ENCODE data around the gene ZBTB7A.
A peak's percentile ranks its signal among the peaks of the same experiment; 100 is the strongest.

ZBTB7A gene

GRCh38 chr19:4094761-4095487 lies 28.2 kb upstream of the ZBTB7A start:
- FAIRE-seq (no peak), DNase-seq (ENCODE audit: extremely low spot score, insufficient read length, low read depth) (no peak)

DNA sequence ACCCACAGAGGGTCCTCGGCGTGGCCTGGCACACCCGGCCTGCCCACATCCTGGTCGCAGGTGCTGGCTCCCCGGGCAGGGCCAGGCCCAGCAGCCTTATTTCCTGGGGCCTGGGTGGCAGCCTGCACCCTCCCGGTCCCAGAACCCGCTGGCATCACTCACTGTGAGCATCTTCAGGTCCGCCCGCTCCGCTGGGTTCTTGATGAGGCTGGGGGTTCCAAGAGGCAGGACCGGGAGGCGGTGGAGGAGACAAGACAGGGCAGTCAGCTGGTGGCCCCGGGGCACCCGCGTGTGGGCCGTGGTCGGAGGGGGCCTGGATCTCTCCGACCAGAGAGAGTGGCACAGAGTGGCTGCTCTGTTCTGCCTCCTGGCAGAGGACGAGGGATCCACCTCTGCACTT lies 27.6 kb upstream of the ZBTB7A start:
- FAIRE-seq (no peak), DNase-seq (ENCODE audit: extremely low spot score, insufficient read length, low read depth) (no peak)

- no peak for FAIRE-seq
Measured at GRCh38 chr19:4093643-4094175, 27.0 kb upstream of the ZBTB7A start.

GRCh38 chr19:4090356-4091220 lies 23.9 kb upstream of the ZBTB7A start:
- FAIRE-seq (no peak), DNase-seq (ENCODE audit: extremely low spot score, insufficient read length, low read depth) (no peak)

More at GRCh38 chr19:4093643-4094175, 27.0 kb upstream of the ZBTB7A start:
- DNase-seq (ENCODE audit: extremely low spot score, insufficient read length, low read depth) = no peak

GRCh38 chr19:4089946-4090345 lies 23.2 kb upstream of the ZBTB7A start:
- DNase-seq (ENCODE audit: extremely low spot score, insufficient read length, low read depth) (no peak), FAIRE-seq (no peak)

DNA sequence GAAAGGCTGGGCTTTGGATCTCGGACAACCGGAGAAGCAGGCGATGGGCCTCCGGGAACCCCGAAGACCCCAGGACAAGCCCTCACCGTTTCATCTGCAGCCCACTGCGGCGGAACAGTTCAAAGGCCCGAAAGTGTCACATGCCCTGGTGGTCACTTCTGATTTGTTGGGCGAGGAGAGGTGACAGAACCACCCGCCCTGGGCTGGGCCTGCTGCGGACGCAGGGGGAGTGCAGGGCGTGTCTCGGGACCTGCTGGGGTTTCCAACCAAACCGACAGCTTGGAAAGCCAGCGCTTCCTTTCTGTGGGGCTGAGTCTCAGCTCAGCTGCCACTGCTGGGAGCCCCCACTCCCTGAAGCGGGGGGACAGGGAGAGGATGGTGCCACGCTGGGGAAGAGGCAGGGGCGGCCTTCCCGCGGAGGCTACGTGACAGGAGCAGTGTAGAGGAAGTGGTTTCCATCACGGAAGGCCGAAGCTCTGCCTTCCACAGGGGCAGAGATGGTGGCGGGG lies 22.8 kb upstream of the ZBTB7A start:
- DNase-seq (ENCODE audit: extremely low spot score, insufficient read length, low read depth) = no peak
- no peak for FAIRE-seq

DNA sequence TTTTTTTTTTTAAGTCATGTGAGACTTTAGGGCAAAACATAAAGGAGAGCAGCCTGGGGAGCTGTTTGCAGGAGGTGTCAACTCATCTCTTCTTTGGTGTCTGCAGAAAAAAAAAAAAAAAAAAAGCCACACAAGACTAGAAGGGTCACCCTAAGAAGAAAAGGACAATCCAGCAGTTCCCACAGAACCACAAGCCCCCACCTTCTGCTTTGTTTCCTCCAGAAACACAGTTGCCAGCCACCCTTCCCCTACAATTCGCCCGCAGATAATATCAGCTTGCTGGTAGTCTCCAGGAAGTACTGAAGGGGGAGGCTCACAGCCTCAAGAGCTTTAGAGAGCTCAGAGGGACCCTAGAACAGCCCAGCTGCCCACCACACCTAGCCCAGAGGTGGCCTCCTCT lies 22.3 kb upstream of the ZBTB7A start:
- DNase-seq (ENCODE audit: extremely low spot score, insufficient read length, low read depth) (no peak), FAIRE-seq (no peak)

DNA sequence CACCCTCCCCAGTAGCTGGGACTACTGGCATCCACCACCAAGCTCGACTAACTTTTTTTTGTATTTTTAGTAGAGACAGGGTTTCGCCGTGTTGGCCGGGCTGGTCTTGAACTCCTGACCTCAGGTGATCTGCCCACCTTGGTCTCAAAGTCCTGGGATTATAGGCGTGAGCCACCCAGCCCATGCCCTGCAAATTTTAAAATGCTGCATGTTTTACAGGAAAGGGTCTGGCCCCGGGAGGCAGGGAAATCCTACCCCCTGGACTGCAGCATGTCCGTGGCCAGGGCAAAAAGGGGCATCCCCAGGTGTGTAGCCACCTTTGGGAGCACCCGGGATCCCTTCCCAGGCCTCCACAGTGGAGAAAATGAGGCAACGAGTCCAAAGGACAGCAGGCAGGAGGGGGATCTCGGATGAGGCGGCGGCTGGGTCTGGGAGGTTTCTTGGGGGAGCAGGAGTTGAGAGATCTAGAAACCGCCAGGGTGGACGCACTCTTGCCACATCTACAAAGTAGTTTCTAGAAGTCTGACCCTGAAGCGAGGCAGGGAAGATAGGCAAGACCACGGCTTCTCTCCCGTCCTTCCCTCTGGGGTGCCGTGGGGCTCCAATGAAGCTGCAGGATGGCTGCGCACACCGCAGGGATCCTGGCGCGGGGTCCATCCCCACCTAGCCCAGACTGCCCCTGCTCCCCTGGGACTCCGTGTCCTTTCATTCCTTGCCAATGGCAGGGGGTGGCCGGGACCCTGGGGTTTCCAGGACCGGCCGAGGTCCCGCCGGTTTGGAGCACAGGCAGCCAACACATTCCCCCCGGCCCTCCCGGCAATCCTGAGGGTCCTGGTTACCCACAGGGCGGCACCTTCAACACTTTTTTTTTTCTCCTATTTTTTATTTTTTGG lies 21.3 kb upstream of the ZBTB7A start:
- DNase-seq (ENCODE audit: extremely low spot score, insufficient read length, low read depth) (no peak), FAIRE-seq (no peak)

- DNase-seq (ENCODE audit: extremely low spot score, insufficient read length, low read depth) (no peak), FAIRE-seq (no peak)
Measured at GRCh38 chr19:4086411-4086867, 19.7 kb upstream of the ZBTB7A start.

DNA sequence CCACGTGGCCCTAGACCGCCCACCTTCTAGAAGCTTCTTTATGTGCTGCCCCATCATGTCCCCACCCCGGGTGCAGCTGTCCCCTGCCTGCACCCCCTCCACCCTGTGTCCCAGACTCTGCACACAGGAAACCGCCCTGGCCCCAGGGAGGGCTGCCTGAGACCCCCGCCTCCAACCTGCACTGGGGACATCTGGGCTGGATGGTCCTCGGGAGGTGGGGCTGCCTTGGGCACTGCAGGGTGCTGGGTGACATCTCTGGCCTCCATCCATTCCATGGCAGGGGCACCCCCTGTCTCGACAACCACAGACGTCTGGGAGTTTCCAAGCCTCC lies 17.8 kb upstream of the ZBTB7A start:
- FAIRE-seq (no peak), DNase-seq (ENCODE audit: extremely low spot score, insufficient read length, low read depth) (no peak)

DNA sequence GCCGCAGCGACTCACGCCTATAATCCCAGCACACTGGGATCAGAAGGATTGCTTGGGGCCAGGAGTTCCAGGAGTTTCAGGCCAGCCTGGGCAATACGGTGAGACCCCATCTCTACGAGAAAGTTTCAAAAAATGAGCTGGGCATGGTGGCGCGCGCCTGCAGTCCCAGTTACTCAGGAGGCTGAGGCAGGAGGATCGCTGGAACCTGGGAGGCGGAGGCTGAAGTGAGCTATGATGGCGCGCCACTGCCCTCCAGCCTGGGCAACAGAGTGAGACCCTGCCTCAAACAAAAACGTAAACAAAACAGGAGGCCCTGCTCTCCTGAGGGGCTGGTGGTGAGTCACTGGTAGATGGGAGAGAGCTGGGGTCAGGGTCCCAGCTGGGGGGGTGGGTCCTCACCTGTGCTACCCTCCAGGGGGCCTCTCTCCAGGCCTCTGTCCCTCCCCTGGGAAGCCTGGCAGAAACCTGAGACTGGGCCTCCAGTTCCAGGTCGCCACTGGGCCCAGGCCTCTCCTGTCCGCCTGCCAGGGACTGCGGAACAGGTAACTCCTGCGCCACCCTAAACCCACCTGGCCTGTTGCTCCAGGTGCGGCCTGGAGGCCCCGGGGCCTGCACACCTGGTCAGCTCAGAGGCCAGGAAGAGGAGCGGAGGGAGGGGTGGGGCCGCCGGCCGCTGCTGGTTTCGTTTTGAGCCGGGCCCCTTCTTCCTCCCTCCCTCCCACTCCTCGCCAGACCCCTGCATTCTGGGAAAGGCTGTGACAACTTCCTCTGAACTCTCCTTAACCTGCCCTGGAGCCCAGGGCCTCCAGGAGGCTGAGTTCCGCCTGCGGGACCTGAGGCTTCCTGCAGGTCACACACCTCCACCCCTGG lies 17.2 kb upstream of the ZBTB7A start:
- DNase-seq (ENCODE audit: extremely low spot score, insufficient read length, low read depth) = no peak
- FAIRE-seq = peak; percentile 69

DNA sequence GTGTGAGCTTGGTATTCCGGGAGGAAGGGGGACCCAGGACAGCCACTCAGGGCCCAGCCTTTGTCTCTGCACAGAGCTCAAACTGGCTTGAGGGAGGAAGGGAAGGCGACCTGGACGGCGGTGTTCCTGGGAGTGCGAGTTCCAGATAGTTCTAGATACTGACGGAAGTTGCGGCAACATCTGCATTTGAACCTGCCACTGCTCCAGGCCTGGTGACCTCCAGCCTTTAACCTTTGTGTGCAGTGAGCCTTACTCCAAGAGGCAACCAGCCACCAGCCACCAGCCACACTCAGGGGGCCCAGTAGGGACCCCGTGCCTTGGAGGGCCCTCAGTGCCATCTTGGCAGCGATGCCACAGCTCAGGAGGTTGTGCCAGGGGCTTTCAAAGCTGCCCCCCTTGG lies 15.5 kb upstream of the ZBTB7A start:
- DNase-seq (ENCODE audit: extremely low spot score, insufficient read length, low read depth) (no peak), FAIRE-seq (no peak)

DNA sequence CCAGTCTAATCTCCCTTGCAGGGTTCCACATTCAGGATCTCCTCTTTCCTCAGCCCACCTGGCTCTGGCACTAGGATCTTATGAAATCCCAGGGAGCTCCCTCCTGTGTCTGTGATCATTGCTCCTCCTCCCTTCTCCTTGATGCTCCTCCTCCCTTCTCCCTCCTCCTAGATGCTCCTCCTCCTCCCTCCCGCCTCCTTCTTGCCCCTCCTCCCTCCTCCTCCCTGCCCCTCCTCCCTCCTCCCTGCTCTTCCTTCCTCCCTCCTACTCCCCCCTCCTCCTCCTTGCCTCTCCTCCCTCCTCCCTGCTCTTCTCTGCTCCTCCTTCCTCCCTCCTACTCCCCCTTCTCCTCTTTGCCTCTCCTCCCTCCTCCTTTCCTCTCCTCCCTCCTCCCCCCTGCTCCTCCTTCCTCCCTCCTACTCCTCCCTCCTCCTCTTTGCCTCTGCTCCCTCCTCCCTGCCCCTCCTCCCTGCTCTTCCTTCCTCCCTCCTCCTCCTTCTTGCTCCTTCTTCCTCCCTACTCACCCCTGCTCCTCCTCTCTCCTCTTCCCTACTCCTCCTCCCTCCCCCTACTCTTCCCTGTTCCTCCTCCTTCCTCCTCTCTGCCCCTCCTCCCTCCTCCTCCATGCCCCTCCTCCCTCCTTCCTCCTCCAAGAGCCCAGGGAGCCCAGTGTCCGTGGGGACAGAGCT lies 14.9 kb upstream of the ZBTB7A start:
- no peak for DNase-seq (ENCODE audit: extremely low spot score, insufficient read length, low read depth)
- no peak for FAIRE-seq

DNA sequence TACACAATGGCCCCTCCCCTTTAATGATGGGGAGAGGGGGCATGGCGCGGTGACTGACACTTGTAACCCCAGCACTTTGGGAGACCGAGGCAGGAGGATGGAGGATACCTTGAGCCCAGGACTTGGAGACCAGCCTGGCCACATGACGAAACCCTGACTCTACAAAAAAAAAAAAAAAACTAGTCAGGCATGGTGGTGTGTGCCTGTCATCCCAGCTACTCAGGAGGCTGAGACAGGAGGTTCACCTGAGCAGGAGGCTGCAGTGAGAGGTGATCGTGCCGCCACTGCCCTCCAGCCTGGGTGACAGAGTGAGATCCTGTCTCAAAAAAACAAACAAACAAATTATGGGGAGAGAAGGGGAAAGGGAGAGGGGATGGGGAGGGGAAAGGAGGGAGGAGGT lies 13.8 kb upstream of the ZBTB7A start:
- FAIRE-seq (no peak), DNase-seq (ENCODE audit: extremely low spot score, insufficient read length, low read depth) (no peak)

DNA sequence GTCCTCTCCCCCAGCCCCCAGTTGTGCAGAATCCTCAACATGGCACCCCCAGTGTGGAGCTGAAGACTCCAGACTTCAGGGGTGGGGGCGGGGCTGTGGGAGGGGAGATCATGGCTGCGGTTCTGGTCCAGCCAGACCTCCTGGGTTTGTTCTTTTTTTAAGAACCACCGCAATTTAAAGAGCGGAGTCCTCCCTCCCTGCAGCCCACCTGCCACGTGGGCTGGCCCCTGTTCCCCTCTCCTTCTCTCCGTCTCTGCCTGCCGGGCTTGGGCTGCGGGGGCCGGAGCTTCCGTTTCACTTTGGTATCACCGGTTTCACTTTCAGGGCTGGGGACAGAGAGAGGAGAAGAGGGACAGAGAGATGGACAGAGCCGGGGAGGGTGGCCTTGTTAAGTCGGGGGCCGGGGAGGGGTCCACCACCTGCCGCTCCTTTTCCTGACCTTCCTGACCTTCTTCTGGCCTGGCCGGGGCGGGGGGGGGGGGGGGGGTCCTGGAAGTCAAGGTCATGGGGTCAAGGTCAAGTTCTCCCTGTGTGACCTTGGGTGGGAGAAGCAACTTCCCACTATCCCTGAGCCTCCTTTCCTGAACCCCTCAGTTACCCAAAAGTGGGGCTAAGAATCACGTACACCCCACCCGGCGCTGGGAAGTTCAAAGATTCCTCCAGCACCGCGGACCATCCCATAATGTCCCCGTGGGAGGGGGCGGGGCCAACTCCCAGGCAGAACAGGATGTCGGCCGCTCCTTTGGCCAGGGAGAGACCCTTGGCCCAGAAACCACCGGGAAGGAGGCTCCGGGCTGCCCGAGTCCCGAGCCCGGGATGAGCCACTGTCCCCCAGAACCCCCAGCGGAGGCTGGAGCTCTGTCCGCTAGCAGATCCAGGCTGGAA lies 11.3 kb upstream of the ZBTB7A start:
- FAIRE-seq (peak; percentile 93), DNase-seq (ENCODE audit: extremely low spot score, insufficient read length, low read depth) (peak; percentile 71)

DNA sequence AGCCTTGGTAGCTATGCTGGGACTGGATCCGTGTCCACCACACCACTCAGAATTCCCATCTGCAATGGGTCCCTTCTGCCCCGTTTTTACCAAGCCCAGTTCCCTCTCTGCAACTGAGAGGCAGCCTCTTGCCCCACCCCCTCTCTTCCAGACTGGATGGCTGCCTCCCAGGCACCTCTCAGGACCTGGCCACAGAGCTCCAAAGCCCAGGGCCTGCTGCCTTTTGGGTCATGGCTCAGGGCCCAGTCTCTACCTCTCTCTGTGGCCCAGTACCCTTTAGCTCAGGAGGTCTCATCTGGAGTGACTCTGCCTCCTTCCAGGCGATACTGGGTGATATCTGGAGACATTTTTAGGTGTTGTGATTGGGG lies 10.3 kb upstream of the ZBTB7A start:
- no peak for FAIRE-seq
- no peak for DNase-seq (ENCODE audit: extremely low spot score, insufficient read length, low read depth)

DNA sequence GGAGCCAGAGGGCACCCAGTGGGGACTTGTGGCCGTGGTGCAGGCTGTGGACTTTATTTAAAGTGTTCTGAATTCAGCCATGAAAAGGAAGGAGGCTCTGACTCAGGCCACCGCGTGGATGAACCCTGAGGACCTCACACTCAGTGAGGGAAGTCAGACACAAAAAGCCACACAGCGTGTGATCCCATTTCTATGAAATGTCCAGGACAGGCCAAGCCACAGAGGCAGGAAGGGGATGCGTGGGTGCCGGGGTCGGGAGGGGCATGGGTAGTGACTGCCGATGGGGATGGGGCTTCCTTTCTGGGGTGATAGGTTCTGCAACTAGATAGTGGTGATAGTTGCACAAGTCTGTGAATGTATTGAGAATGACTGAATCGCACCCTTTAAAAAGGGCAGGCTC lies 8.7 kb upstream of the ZBTB7A start:
- FAIRE-seq = no peak
- DNase-seq (ENCODE audit: extremely low spot score, insufficient read length, low read depth) = no peak

DNA sequence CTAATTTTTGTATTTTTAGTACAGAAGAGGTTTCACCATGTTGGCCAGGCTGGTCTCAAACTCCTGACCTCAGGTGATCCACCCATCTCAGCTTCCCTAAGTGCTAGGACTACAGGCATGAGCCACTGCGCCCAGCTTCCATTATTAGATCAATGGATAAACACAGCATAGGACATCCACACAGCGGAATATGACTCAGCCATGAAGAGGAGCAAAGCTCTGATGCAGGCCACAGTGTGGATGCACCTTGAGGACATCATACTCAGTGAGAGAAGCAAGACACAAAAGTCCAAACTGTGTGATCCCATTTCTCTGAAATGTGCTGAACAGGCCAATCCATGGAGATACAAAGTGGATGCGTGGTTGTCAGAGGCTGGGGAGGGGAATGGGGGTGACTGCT lies 4.9 kb upstream of the ZBTB7A start:
- DNase-seq (ENCODE audit: extremely low spot score, insufficient read length, low read depth) (no peak), FAIRE-seq (no peak)
